NCI-H1694 (cell line): ENCODE measurements around the gene INPP5E.

Experiments
- DNase-seq: peaks from one replicate; lab custom pipeline; 2025; lab: John Stamatoyannopoulos, UW

Gene INPP5E

DNA sequence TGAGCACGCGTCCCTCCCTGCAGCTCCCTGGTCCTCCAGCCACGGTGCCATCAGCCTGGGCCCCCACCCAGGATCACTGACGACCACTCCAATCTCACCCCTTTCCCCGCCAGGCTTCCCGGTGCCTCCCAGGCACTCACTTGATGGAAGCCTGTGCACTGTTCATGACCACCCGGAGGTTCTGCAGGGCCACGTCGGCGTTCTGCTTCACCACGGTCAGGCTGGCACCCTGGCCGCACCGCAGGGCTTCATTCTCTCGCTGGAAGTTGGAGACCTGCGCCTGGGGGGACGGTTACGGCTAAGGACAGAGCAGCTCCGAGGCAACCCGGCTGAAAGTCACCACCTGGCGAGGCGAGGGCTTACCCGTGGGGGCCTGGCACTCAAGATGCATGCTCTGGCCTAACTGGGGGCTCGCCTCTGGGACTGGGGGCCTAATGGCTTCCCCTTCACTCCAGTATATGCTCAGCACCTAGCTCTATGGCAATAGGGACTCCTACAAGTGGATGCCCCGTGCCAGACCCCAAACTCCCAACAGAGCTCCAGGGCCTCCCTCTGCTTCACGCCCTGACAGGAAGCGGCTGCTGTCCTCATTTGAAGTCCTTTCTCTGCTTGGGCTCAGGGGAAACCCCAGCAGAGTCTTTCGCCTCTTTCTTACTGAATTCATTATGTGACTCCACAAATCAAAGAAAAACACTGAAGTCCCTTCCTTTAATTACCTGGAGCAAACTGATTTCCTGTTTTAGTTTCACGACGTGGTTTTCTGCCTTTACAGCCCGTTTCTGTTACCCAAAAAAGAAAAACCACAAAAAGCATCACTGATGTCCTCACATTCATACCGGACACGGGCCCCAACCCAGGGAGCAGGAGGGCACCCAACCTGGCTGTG is 35.5 kb downstream of the INPP5E start:
- DNase-seq = no peak

DNA sequence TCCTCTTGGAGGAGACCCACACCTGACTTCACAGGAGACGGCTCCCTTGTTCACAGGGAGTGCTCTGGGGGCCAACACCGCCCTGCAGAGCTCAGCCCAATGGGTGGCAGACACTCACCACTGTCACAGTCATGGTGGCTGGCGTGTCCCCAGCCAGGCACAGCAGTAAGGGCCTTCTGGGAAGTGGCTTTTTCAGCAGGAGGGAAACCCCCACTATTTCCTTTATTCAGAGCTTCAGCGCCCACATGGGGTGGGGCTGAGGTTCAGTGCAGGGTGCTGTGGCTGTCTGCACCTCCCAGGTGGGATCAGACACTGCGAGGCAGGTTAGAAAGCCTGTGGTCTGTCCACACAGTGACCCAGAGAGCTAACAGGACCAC is 36.1 kb downstream of the INPP5E start:
- no peak for DNase-seq

DNA sequence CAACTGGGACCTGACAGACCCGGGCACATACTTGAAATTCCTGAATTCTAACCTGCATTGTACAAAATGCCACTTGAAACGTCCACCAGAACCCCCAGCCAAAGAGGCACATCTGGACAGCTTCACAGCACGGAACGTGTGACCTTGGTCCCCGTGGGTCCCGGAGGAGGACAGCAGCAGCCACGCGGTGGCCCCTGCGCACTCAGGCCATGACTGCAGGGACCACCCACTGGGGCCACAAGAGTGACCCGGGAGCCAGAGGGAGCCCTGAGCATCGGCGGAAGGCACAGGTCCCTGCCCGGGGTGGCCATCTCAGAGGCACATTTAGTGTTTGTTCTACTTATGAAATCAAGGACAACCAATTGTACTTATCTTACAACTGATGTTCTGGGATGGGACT is 37.6 kb downstream of the INPP5E start:
- DNase-seq = no peak

DNA sequence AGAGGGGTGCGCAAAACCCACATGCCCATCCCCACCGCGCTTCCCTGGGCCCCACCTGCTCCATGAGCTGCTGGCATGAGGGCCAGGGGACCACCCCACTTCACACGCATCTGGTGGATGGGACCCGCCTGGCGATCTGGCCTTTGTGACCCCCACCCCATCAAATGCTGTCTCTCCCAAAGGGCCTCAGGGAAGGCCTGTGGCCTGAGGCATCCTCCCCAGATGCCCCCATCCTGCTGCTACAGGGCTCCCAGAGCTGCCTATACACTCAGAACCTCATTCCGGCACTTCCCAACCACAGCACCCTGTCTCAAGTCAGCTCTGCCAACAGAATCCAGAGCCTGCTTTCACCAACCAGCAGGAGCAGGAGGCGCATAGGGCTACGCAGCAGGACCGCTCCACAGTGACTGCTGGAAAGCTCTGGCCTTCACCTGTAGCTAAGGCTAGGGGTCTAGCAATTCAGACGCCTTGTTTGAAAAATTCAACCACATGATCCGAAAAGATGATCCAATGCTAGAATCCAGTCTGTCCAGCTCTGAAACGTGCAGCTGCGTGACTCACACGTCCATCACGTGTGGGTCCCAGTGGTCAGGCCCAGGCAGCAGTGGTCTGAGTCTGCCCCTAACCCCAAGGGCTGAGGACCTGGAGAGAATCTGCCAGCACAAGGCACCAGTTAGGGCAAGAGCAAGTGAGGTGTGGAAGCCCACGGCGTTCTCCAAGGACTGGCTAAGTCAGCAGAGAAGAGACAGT is 38.3 kb downstream of the INPP5E start:
- no peak for DNase-seq

DNA sequence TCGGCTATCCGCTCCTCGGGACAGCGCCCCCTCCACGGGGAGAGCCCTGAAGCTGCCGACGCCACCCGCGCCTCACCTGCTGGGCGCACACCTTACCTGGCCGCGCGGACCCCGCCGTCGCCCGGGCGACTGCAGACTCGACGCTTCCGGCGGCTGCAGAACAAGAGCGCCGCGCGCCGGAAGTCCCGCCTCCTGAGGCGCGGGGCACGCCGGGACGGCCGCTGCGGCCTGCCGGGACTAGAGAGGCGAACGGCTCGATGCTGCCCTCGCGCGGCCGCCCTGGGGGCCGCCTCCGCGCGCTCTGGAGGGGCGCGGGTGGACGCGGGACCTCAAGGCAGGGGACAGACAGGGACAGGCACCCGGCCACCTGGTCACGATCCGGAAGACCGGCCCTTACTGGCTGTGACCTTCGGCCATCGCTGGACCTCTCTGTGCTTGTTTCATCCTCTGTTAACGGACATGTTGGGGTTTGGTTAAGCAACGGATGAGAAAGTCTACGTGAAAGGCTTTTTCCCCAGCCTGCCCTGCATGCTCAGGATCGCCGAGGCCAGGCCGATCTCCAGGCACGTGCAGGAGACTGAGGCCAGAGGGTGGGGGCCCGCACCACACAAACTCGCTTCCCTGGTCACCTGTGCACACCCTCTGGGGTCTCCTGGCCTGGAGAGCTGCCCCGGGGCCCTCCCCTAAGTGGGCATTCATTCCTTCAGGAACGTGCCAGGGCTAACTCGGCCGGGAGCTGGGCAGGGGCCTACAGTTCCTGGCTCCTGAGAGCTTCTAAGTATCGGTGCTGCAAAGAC is 39.4 kb downstream of the INPP5E start, which contains the start of gene SNAPC4:
Gene SNAPC4 (minus strand): TSS at position 133 of the 797 bp plus-strand sequence. CDS start 1,742 bp downstream, outside the sequence.
- peak; percentile 52 for DNase-seq

DNA sequence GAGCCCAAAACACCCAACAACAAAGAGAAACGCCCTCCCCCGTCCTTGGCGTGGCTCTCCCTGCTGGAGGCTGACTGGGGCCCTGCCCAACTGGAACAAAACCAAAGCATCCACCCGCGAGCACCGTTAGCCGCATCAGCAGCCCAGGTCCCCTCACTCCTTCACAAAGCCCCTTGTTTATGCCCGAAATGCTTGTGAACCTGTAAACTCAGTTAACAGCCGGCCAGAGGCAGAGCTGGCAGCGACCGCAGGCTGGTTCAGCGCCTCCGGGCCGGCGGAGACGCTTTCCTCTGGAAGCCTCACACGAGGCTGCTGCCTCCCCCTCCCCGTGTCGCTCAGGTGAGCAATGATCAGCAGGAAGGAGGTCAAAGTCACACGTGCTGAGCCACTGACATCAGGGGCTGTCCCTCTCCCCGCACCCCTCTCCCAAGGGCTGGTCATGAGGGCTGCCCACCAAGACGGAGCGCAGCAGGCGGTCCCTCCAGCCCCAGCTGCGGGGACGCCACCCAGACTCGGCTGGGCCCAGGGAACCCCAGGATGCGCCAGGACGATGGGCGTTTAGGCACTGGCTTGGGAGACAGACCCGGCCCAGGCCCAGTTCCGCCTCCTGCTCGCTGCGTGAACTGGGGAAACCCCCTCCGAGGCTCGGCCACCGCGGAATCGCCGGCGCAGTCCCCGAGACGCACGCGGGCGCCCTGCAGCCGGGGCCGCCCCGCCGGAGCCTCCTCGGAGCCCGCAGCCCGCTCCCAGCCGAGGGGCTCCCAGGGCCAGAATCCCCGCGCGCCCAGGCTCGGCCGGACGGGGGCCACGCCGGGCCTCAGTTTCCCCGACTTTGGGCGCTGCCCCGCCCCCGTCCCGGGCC is 40.2 kb downstream of the INPP5E start:
- DNase-seq = no peak

DNA sequence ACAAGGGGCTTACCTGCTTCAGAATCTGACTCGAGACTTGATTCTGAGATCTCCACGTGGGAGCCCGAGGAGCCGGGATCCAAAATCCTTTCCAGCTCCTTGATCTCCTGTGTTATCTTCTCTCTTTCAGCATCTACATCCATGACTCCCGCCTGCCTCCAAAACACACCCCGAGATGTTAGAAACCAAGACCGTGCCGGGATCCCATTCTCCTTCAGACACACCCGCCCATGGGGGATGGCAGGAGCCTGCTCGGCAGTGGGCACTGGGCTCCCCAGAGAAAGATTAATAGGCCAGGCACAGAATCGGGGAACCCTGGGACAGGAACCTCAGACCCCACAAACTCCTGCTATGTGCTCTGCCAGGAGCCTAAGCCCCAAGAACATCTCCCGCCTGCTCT is 41.4 kb downstream of the INPP5E start:
- DNase-seq = no peak

DNA sequence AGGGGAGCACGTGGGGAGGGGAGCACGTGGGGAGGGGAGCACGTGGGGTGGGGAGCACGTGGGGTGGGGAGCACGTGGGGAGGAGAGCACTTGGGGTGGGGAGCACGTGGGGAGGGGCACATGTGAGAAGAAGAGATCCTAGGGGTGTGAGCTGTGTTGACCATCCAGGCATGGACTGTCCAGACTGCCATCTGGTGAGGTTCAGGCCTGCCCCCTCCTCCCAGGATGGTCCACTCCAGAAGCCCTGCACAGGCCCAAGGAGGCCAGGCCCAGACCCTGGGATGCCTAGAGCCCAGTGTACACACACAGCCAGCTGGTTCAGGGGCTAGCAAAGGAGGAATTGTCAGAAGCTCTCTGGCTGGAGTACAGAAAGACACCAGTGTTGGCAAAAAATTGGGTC is 42.0 kb downstream of the INPP5E start:
- DNase-seq = no peak

DNA sequence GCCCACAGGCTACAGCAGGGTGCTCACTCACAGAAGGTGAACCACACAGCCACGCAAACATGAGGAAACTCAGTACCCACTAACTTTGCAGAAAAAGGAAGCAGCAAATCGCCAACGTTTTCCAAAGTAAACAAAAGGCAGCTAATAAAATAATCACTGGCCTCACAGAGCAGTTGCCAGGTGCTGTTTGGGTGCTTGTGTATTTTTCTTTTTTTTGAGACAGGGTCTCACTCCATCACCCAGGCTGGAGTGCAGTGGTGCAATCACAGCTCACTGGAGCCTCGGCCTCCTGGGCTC is 43.5 kb downstream of the INPP5E start:
- DNase-seq = no peak

DNA sequence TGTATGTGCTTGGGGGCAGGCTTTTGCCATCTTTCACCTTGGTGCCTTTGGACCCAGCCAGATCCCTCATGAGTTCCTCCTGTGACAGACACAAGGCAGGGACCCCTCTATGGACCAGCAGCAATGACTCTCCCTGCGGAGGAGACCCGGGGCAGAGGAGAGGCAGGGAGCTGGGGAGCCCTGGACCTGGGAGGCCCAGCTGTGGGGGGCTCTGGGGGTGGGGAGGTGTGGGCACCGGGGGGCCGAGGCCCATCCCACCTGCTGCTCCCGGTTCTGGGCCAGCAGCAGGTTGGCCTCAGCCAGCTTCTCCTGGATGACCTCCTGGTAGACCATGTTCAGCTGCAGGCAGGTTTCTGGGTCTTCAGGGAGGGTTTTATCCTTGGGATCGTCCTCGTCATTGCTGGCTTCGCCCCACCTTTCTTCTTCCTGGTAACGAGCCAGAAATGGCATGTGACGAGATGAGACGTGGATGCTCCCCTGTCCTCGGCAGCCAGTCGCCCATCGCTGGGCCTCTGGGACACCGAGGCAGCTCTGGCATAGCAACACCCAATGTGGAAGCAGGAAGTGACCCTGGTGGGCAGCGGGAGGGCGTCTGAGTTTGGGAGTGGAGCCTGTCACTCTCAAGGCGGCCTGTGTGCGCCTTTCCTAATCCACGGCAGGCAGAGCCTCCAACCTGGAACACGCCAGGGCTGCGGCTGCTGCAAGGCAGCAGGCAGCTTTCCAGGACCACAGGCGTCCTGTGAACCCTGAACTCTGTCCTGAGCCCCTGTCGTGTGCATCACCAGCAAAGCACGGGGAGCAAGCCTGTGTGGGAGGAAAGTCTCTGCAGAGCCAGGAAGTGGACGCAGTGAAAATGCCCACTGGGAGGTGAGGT is 44.1 kb downstream of the INPP5E start:
- DNase-seq = no peak

DNA sequence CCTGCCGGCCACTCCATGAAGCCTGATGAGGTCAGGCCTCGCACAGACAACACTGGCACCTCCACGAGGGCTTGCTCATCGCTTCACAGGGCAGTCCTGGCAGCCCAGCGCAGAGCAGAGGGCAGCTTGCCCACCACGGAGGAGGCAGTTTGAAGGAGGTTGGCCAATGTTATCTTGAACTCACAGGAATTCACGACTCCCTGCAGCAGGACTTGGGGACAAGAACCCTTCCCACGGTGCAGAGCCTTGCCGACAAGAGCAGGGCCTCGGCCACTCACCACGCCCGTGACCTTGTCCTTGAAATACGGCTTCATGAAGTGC is 44.7 kb downstream of the INPP5E start:
- no peak for DNase-seq

DNA sequence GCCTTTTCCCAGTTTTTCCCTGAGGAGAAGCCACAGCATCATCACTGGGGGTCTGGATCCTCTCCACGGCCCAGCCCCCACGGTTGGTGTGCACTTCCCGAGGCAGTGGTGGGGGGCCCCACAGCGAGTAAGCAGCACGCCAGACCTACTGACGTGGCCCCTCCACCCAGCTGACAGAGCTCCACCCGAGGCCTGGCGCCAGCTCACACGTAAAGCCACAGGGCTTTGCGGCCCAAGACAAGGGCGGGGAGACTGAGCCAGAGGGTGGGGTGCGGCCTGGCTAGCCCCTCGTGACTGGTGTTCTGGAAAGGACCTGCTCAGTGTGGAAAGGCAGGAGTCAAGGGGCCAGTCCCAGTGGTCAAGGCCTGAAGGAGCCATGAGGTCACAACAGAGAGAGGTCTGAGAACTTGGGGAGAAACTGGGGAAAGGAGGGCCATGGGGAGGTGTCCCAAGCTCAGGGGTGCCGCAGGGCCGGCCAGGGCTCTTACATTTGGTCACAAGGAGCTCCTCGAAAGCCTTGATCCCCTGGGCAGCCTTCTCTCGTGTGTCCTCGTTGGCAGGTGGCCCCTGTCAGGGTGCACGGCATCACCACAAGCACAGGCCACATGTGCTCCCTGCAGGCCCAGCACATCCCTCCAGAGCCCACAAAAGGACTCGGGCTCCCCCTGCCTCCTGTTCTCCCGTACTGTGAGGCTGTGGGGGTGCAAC is 45.2 kb downstream of the INPP5E start:
- no peak for DNase-seq

DNA sequence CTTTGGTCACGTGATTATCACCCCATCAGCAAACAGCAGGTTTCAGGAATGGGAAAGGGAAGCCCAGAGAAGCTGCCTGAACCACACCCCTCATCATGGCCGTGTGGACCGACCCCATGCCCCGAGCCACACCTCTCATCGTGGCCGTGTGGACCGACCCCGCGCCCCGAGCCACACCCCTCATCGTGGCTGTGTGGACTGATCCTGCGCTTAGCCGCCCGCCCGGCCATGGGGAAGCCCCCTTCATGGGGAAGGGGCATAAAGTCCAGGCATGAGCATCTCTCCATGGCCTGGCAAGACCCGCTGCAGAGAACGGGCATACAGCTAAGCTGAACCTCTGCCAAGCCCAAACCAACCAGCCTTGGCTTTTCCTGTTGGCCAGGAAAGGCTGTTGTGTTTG is 46.1 kb downstream of the INPP5E start:
- DNase-seq = no peak

DNA sequence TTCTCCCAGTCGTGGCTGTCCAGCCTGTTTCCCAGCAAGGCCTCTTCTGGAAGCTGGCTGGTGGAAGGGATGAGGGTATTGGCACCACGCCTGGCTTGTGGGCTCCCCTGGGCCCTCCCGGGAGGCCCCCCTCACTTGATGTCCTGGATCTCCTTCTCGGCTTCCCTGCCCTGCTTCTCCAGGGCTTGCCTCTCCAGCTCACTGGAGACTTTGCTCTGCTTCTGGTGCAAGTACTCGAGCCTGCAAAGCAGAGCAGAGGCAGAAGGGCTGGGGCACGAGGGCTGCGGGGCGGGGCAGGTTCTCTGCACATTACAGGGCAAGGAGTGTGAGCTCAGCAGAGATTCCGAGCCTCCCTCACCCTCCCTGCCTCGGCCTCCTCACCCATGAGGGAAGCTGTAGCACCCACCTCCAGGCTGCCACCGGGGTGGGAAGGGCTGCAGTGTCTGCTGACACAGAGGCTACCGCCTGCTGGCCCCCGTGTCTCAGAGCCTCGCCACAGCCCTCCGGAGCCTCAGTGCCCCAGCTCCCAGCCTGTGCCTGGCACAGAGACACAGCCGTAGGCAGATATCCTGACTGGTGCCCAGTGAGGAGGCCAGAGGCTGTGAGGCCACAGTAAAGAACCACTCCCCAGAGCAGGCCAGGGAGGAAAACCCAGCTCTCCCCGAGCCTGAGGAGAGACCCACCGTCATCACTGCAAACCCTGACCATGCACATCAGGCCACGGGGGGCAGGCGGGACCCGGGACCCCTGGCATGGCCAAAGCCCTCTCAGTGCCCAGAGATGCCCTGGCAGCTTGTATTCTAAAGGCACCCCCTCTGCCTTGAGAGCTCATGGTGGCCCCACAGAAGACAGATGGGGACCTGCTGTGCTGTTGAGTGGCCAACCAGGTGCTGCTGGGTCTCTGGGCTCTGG is 46.9 kb downstream of the INPP5E start:
- DNase-seq = no peak

DNA sequence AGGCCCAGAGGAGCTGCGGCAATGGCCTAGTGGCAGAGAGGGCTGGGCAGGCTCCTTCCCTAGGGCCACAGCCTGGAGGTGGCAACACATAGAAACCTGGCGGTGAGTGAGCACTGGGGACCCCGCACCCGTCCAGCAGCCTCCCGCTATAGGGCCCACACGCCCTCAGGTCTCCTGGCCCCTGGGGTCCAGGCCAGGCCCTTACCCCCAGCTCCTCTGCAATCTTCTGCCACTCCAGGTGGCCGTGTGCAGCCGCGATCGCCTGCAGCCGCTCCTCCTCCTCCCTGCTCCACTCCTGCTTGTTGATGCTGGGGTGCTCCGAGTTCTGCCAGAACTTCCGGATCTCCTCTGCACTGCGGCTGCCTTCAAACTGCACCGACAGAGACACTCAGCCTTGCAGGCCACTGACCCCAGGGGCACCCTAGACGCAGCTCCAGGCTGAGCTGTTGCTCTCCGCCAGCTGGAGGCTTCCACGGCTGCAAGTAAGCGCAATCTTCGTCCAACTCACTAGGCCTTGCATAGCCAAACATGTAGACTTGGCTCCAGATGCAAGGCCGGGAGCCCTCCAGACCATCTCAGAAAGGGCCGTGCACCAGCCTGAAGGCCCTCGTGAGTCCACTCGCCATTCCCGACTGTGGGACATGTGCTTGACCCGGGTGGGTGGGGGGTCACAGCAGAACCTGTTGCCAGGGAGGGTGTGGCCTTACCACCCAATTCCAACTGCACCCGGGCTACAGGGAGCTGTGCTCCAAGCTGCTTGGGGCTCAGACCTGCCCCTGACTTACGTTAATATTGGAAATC is 47.7 kb downstream of the INPP5E start:
- DNase-seq = no peak

DNA sequence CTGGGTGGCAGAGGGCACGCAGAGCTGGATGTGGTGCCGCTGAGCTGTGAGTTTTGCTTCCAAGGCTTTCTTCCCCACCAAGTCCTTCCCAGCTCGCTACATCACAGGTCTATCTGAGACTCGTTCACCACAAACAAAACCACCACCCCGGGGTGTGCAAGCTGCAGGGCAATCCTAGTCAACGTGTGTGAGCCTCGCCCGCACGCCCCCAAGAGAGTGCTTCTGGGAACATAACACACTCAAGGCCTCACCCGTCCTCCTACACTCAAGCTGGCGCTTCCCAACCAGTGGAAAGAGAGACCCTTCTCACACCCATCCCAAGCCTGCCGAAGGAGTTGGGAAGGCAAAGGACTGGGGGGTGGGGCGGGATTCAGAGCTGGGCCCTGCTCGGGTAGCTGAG is 50.2 kb downstream of the INPP5E start:
- no peak for DNase-seq

DNA sequence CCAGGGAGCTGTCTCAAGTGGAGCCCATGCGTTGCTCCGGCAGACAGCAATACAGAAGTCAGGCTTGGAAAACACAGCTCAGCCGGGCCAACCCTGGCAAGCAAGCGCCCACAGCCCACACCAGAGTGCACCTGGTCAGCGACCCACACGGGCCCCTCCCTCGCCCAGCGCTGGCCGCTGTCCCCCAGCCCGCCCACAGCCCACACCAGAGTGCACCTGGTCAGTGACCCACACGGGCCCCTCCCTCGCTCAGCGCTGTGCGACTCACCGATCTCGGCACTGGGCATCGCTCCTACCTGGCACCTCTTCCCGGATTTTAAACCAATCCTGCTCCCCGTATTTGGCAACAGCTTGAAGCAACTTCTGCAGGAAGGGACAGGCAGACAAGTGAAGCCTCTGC is 52.4 kb downstream of the INPP5E start:
- no peak for DNase-seq

DNA sequence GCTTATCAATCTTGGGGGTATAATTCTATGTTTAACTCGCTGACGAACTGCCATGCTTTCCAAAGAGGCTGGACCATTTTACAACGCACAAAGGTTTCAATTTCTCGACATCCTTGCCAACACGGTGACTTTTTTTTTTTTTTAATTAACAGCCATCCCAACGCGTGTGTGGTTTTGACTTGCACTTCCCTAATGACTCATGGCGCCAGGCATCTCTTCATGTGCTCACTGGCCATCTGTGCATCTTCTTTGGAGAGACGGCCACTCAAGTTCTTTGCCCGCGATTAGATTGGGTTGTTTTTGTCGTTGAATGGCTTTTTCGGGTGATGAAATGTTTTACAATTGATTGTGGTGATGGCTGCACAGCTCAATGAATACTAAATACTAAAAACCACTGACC is 53.6 kb downstream of the INPP5E start:
- DNase-seq = peak; percentile 88
